ENCODE measurements around the gene CAMK1D.

DNA sequence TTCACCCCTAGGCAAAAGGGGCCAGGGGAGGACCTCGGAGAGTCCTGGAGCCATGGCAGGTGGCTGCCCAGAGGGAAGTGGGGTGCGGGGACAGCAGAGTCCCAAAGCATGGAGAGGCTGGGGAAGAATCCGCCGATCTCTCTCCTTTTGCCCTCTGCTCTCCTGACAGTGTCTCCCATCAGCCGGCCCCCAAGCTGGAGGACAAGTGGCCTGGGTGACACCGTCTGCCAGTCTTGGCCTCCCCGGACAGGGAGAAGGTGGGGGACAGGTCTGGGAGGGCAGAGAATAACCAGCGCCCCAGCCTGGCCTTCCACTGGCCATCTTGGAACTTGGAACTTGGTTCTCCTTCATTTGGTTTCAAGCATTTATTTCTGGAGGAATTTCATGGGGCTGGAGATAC is 77.9 kb downstream of the CAMK1D start:
- TF ChIP-seq, protein P1, sequence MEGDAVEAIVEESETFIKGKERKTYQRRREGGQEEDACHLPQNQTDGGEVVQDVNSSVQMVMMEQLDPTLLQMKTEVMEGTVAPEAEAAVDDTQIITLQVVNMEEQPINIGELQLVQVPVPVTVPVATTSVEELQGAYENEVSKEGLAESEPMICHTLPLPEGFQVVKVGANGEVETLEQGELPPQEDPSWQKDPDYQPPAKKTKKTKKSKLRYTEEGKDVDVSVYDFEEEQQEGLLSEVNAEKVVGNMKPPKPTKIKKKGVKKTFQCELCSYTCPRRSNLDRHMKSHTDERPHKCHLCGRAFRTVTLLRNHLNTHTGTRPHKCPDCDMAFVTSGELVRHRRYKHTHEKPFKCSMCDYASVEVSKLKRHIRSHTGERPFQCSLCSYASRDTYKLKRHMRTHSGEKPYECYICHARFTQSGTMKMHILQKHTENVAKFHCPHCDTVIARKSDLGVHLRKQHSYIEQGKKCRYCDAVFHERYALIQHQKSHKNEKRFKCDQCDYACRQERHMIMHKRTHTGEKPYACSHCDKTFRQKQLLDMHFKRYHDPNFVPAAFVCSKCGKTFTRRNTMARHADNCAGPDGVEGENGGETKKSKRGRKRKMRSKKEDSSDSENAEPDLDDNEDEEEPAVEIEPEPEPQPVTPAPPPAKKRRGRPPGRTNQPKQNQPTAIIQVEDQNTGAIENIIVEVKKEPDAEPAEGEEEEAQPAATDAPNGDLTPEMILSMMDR (IDR thresholded peaks at IDR 0.05; ENCODE audit: low read length): no peak
- no peak for TF ChIP-seq EZH2 (IDR thresholded peaks at IDR 0.05; ENCODE audit: borderline replicate concordance, low read length)
